K562 (cell line): ENCODE data around the gene SHISAL2B. TPM values are rescaled to one million over a fixed set of nuclear protein-coding genes. Genes with fewer than 3 reads are reported as not detected.

Experiments
- ATAC-seq: fragments of 200-7000 bp; cut with Tn5 transposase; 3 replicates; pipeline ENCODE4 v1.9.1; 2020; ENCODE audit warnings: moderate library complexity
- BruUV-seq: library from RNA; stranded (reverse); fragments of 400-500 nt; replicated peaks from 2 replicates; lab custom pipeline; 2021; lab: Mats Ljungman, UMichigan
- CTCF ChIA-PET: fragments of 300-600 bp; formaldehyde crosslinking; extraction: SDS; loops from one replicate; lab custom pipeline; 2021; ENCODE audit warnings: low intra/inter-chr PET ratio; lab: Yijun Ruan, JAX
- POLR2A ChIA-PET: fragments of 300-600, 350-650 bp; sonication (Branson Sonifier 250); formaldehyde crosslinking; extraction: SDS; loops from one replicate; lab custom pipeline; 2021; ENCODE audit warnings: antibody characterized with exemption, inconsistent platforms; lab: Yijun Ruan, JAX
- DNase-seq, 4 experiments: peaks; one replicate each; pipeline versions ENCODE4 v3.0.0 to v3.0.0-alpha.2; 2011 to 2018; ENCODE audit warnings: low spot score in 3 of 4, mixed read lengths in 3 of 4; ENCODE audit errors: extremely low read depth in 1 of 4
- FAIRE-seq: peaks from 2 replicates; lab custom pipeline; 2011; peaks lifted over from hg19 to GRCh38; lab: Jason Lieb, UNC
- H2AFZ ChIP-seq: 2 replicates; pipeline ENCODE4 v1.6.0; 2011; ENCODE audit warnings: low read depth, low read length, control low read depth, inconsistent platforms
- H3K27ac ChIP-seq: fragments of 200-600 bp; 3 replicates; pipeline ENCODE4 v1.8.0; 2011; ENCODE audit warnings: low read depth, mild to moderate bottlenecking, control low read depth, inconsistent platforms, low read length, moderate library complexity, mixed read lengths; ENCODE audit errors: extremely low read depth
- H3K27me3 ChIP-seq, 2 experiments: fragments of 300-600 bp in 1 of 2; 2 replicates in 1 of 2; 3 replicates in 1 of 2; pipeline versions ENCODE4 v1.6.0 to v1.8.0; 2011; ENCODE audit warnings: inconsistent platforms in 2 of 2, low read length in 2 of 2, mild to moderate bottlenecking in 1 of 2, mixed read lengths in 1 of 2, moderate library complexity in 1 of 2; ENCODE audit not compliant: control insufficient read depth in 2 of 2, insufficient read depth in 2 of 2
- H3K36me3 ChIP-seq: fragments of 300-600 bp; 3 replicates; pipeline ENCODE4 v1.8.0; 2011; ENCODE audit warnings: mild to moderate bottlenecking, low read length, inconsistent platforms; ENCODE audit not compliant: control insufficient read depth, insufficient read depth
- H3K4me1 ChIP-seq, 2 experiments: fragments of 200-600 bp in 1 of 2; replicated peaks in 1 of 2; 2 replicates in 1 of 2; 3 replicates in 1 of 2; pipeline versions ENCODE4 v1.5.1 to v1.8.0; 2011; ENCODE audit warnings: inconsistent platforms in 2 of 2, low read length in 2 of 2, mild to moderate bottlenecking in 1 of 2, mixed read lengths in 1 of 2, moderate library complexity in 1 of 2; ENCODE audit not compliant: control insufficient read depth in 2 of 2, insufficient read depth in 2 of 2
- H3K4me2 ChIP-seq: 2 replicates; pipeline ENCODE4 v1.6.1; 2011; ENCODE audit warnings: low read length, control low read depth, inconsistent platforms, mixed read lengths; ENCODE audit not compliant: insufficient read depth
- H3K4me3 ChIP-seq: fragments of 200-600 bp; sonication (generic), shearing (Covaris generic); 2 replicates; pipeline ENCODE4 v1.5.1; 2016; ENCODE audit warnings: control low read depth, inconsistent platforms
- H3K79me2 ChIP-seq: fragments of 200-600 bp; 3 replicates; pipeline ENCODE4 v1.8.0; 2011; ENCODE audit warnings: low read length, inconsistent platforms; ENCODE audit not compliant: control insufficient read depth, insufficient read depth
- H3K9ac ChIP-seq, 2 experiments: 2 replicates each; pipeline versions ENCODE4 v1.6.0 to v1.6.1; 2011; ENCODE audit warnings: low read depth in 2 of 2, low read length in 2 of 2, control low read depth in 1 of 2, inconsistent platforms in 1 of 2, mild to moderate bottlenecking in 1 of 2, mixed read lengths in 1 of 2; ENCODE audit not compliant: insufficient read depth in 1 of 2
- H3K9me1 ChIP-seq: one replicate; pipeline ENCODE4 v1.6.0; 2011; ENCODE audit warnings: inconsistent platforms, mild to moderate bottlenecking, low read length, moderate library complexity; ENCODE audit not compliant: control insufficient read depth, insufficient read depth
- H3K9me3 ChIP-seq: replicated peaks from 2 replicates; pipeline ENCODE4 v1.5.1; 2011; ENCODE audit warnings: low read depth, low read length, inconsistent platforms; ENCODE audit not compliant: control insufficient read depth, insufficient read depth
- H4K20me1 ChIP-seq: replicated peaks from 2 replicates; pipeline ENCODE4 v1.6.1; 2011; ENCODE audit warnings: low read length, inconsistent platforms, mixed read lengths; ENCODE audit not compliant: control insufficient read depth, insufficient read depth
- CXXC5 ChIP-seq: fragments of 250-450 bp; sonication (Bioruptor Pico); IDR thresholded peaks from 2 replicates; pipeline ENCODE4 v1.8.0; 2022; ENCODE audit warnings: inconsistent platforms, mild to moderate bottlenecking, moderate library complexity
- E2F3 ChIP-seq: fragments of 250-450 bp; sonication (Bioruptor Pico); IDR thresholded peaks from 2 replicates; pipeline ENCODE4 v1.4.0; 2020; ENCODE audit warnings: mild to moderate bottlenecking
- HCFC1 ChIP-seq: IDR thresholded peaks from 2 replicates; pipeline ENCODE4 v1.6.1; 2012; ENCODE audit warnings: low read depth, low read length, improper control_type of control experiment
- HEY1 ChIP-seq: fragments of 250-450 bp; sonication (Bioruptor Pico); IDR thresholded peaks from 2 replicates; pipeline ENCODE4 v1.5.0; 2020; ENCODE audit warnings: mild to moderate bottlenecking, moderate library complexity, borderline replicate concordance
- HINFP ChIP-seq: fragments of 450-650 bp; conservative IDR thresholded peaks from 2 replicates; pipeline ENCODE4 v1.6.1; 2016; ENCODE audit warnings: missing genetic modification characterization, low read depth, mild to moderate bottlenecking, control low read depth, missing compliant biosample characterization
- KAT7 ChIP-seq: sonication (generic); formaldehyde crosslinking; IDR thresholded peaks from 2 replicates; pipeline ENCODE4 v1.8.0; 2022; ENCODE audit warnings: missing genetic modification reagents, mild to moderate bottlenecking, borderline replicate concordance
- NKRF ChIP-seq: fragments of 450-650 bp; IDR thresholded peaks from 2 replicates; pipeline ENCODE4 v1.6.1; 2016; ENCODE audit warnings: borderline replicate concordance
- PRPF4 ChIP-seq: fragments of 200-400 bp; formaldehyde crosslinking; IDR thresholded peaks from one replicate; pipeline ENCODE4 v1.6.1; 2017; ENCODE audit warnings: low read length, low read depth, mild to moderate bottlenecking; ENCODE audit not compliant: insufficient read depth, poor library complexity, severe bottlenecking
- SMAD3 ChIP-seq: fragments of 450-650 bp; formaldehyde crosslinking; conservative IDR thresholded peaks from 2 replicates; pipeline ENCODE4 v1.4.0; 2020; ENCODE audit warnings: mild to moderate bottlenecking
- TEAD4 ChIP-seq, 2 experiments: sonication (generic) in 1 of 2; formaldehyde crosslinking in 1 of 2; IDR thresholded peaks; 2 replicates each; pipeline versions ENCODE4 v1.6.1 to v1.8.0; 2012 to 2022; ENCODE audit warnings: borderline replicate concordance in 1 of 2, inconsistent platforms in 1 of 2, low read length in 1 of 2, mild to moderate bottlenecking in 1 of 2, missing genetic modification reagents in 1 of 2
- ZBTB34 ChIP-seq: fragments of 250-450 bp; sonication (Bioruptor Pico); IDR thresholded peaks from 2 replicates; pipeline ENCODE4 v1.8.0; 2021; ENCODE audit warnings: mild to moderate bottlenecking, moderate library complexity
- ZBTB8A ChIP-seq: fragments of 450-650 bp; IDR thresholded peaks from 2 replicates; pipeline ENCODE4 v1.6.1; 2018; ENCODE audit warnings: mild to moderate bottlenecking, moderate library complexity; ENCODE audit not compliant: partially characterized antibody
- ZNF586 ChIP-seq: fragments of 450-650 bp; formaldehyde crosslinking; conservative IDR thresholded peaks from 2 replicates; pipeline ENCODE4 v1.4.0; 2020; ENCODE audit warnings: mild to moderate bottlenecking, moderate library complexity
- ZNF668 ChIP-seq: fragments of 250-450 bp; sonication (Bioruptor Pico); IDR thresholded peaks from 2 replicates; pipeline ENCODE4 v1.8.0; 2022; ENCODE audit warnings: mild to moderate bottlenecking, inconsistent platforms
- ZSCAN32 ChIP-seq: fragments of 450-650 bp; formaldehyde crosslinking; IDR thresholded peaks from 2 replicates; pipeline ENCODE4 v1.4.0; 2020; ENCODE audit warnings: mild to moderate bottlenecking, moderate library complexity
- WGBS: fragments of 100-300 bp; shearing (Covaris generic); methylation state at CpG from one replicate; pipeline ENCODE4 v1.1.6; 2016; ENCODE audit warnings: low coverage, mixed read lengths; ENCODE audit not compliant: insufficient coverage; ENCODE audit errors: missing lambda C conversion rate; 5-methylcytosine and 5-hydroxymethylcytosine counted together
- in situ Hi-C: fragments of 300-500 bp; cut with MboI; formaldehyde crosslinking; loops from 4 replicates; pipeline ENCODE4 v1.15.0; 2018; ENCODE audit warnings: inconsistent platforms, mixed read lengths
- intact Hi-C: fragments of 100-400 bp; cut with micrococcal nuclease; formaldehyde crosslinking; loops from 2 replicates; pipeline ENCODE4 v1.14.2; 2022
- polyA plus RNA-seq, 8 experiments: library from polyadenylated mRNA; depleted of rRNA in 4 of 8; stranded (reverse) in 5 of 8; unstranded in 3 of 8; fragments of >200 nt; fragmentation: Nextera tagmentation in 2 of 8; fragmentation: Illumina TruSeq in 1 of 8; extraction: Ambion mirVana in 2 of 8; extraction: Trizol in 1 of 8; gene quantifications; 2 replicates each; pipeline versions ENCODE4 v1.2.1 to v1.2.3, GENCODE V29; 2011 to 2014; ENCODE audit warnings: inconsistent platforms in 1 of 8, missing spikeins in 1 of 8
- total RNA-seq, 7 experiments: library from RNA; depleted of rRNA in 6 of 7; stranded (reverse); fragments of >200 nt in 6 of 7; fragmentation: Illumina TruSeq in 2 of 7; extraction: Trizol in 2 of 7; gene quantifications; 2 replicates each; pipeline versions ENCODE4 v1.2.1 to v1.2.3, GENCODE V29; 2011 to 2021; ENCODE audit warnings: low replicate concordance in 1 of 7
- TF ChIP-seq, protein P1 (sequence below): fragments of 250-450 bp; sonication (Bioruptor Pico); IDR thresholded peaks from 2 replicates; pipeline ENCODE4 v1.8.0; 2021; ENCODE audit warnings: moderate library complexity, mild to moderate bottlenecking, inconsistent platforms

SHISAL2B gene
- total and polyA plus RNA-seq, 9 of the 15 experiments (the other 6 are each of a cell fraction or from before 2014, with no cell fraction given): not detected

DNA sequence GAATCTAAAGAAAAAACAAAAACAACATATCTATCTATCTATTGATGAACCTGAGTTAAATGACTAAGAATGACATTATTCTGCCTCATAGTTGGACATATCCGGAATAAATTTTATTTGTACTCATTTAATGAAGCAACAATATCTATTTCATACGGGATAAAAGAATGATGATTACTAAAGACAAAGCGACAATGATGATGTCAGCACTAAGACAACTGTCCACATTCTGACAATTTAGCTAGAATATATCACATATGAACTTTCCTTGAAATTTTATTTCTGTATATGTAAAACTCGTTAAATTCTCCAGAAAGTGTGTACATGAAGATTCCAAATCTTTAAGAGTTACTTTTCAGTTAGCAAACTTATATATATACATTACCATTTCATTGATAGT, 23.2 kb upstream of the SHISAL2B start:
- no peaks in the 10 kb centered on the region for H4K20me1 ChIP-seq
- no peaks in the 10 kb centered on the region for H3K9me1 ChIP-seq
- H3K79me2 ChIP-seq: no peaks in the 10 kb centered on the region
- no peak overlapping the region for H2AFZ ChIP-seq
- no peaks in the 10 kb centered on the region for H3K36me3 ChIP-seq
- H3K27ac ChIP-seq: no peak overlapping the region
- H3K9ac ChIP-seq: no peak overlapping the region
- intact Hi-C loops: no loop called here
- no peak for DNase-seq
- 4% methylated on average over 4 of the region's 4 CpGs for WGBS
- in situ Hi-C loops: no loop called here
- POLR2A ChIA-PET: no interaction called here
- CTCF ChIA-PET: no interaction called here
- H3K4me2 ChIP-seq: no peak overlapping the region
- FAIRE-seq: no peak
- no peak overlapping the region for H3K4me3 ChIP-seq
- TF ChIP-seq ZBTB34 (CRISPR knock-in tag): no peak
- TF ChIP-seq TEAD4 (IDR thresholded peaks at IDR 0.05; ENCODE audit: low read length): no peak
- no peak for TF ChIP-seq TEAD4 (CRISPR knock-in tag; IDR thresholded peaks at IDR 0.05; ENCODE audit: borderline replicate concordance)
- TF ChIP-seq SMAD3: no peak
- TF ChIP-seq HEY1 (CRISPR knock-in tag): no peak
- TF ChIP-seq CXXC5 (CRISPR knock-in tag): no peak
- no peak for TF ChIP-seq ZBTB8A
- no peak for TF ChIP-seq NKRF
- TF ChIP-seq KAT7 (CRISPR knock-in tag): no peak
- TF ChIP-seq HCFC1: no peak
- TF ChIP-seq ZNF668 (CRISPR knock-in tag): no peak
- TF ChIP-seq E2F3 (CRISPR knock-in tag): no peak
- no peak for TF ChIP-seq ZSCAN32 (CRISPR knock-in tag)
- no peak for TF ChIP-seq PRPF4
- TF ChIP-seq, protein P1, sequence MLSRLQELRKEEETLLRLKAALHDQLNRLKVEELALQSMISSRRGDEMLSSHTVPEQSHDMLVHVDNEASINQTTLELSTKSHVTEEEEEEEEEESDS (CRISPR knock-in tag): no peak
- no peak for TF ChIP-seq ZNF586 (CRISPR knock-in tag)
- no peak for TF ChIP-seq HINFP
- ATAC-seq: no peak
- no peaks in the 10 kb centered on the region for H3K27me3 ChIP-seq
- no TSS peak for BruUV-seq
- H3K4me1 ChIP-seq: peaks cover 0 to 5% of the 10 kb centered on the region in 2 experiments; a peak in 1 of 5 replicates
- no peaks in the 10 kb centered on the region for H3K9me3 ChIP-seq
